HL-60 (cell line): ENCODE measurements around the gene PSMD8.
"Not testable (repeated sequence)": the region's sequence is repeated elsewhere in the genome, so short reads cannot be mapped to it uniquely, and the experiment has no call there.

Experiments
- DNase-seq, 2 experiments: peaks; one replicate each; pipeline ENCODE4 v3.0.0-alpha.2; 2010 to 2020; ENCODE audit warnings: low read depth in 1 of 2, low spot score in 1 of 2
- H3K27ac ChIP-seq: fragments of 250-450 bp; sonication (Bioruptor Pico); replicated peaks from 2 replicates; pipeline ENCODE4 v1.5.1; 2020; ENCODE audit warnings: mild to moderate bottlenecking, moderate library complexity
- H3K27me3 ChIP-seq: fragments of 250-450 bp; sonication (Bioruptor Pico); 2 replicates; pipeline ENCODE4 v1.5.1; 2021; ENCODE audit warnings: mild to moderate bottlenecking, moderate library complexity; ENCODE audit not compliant: insufficient read depth, poor library complexity, severe bottlenecking
- H3K4me3 ChIP-seq: replicated peaks from 2 replicates; pipeline ENCODE4 v1.5.1; 2011; ENCODE audit warnings: mild to moderate bottlenecking, control low read depth, low read length; ENCODE audit not compliant: insufficient read depth
- GABPA ChIP-seq: IDR thresholded peaks from 2 replicates; pipeline ENCODE4 v1.6.1; 2012; ENCODE audit warnings: low read depth
- POLR2AphosphoS5 ChIP-seq: IDR thresholded peaks from 2 replicates; pipeline ENCODE4 v1.6.1; 2012; ENCODE audit warnings: low read depth
- SPI1 ChIP-seq: IDR thresholded peaks from 2 replicates; pipeline ENCODE4 v1.6.1; 2012; ENCODE audit warnings: low read depth, mild to moderate bottlenecking, borderline replicate concordance
- TF ChIP-seq, protein P1 (sequence below): IDR thresholded peaks from 2 replicates; pipeline ENCODE4 v1.6.1; 2012; ENCODE audit warnings: low read depth; ENCODE audit not compliant: insufficient replicate concordance
- TF ChIP-seq, protein P2 (sequence below): IDR thresholded peaks from one replicate; pipeline ENCODE4 v1.5.1; 2011; ENCODE audit warnings: low read length, control low read depth, inconsistent platforms; ENCODE audit not compliant: insufficient read depth

The PSMD8 gene

GRCh38 chr19:38362076-38362945 is 12.1 kb upstream of the PSMD8 start:
- peak in 1 of 2 experiments; percentile 25 for DNase-seq

DNA sequence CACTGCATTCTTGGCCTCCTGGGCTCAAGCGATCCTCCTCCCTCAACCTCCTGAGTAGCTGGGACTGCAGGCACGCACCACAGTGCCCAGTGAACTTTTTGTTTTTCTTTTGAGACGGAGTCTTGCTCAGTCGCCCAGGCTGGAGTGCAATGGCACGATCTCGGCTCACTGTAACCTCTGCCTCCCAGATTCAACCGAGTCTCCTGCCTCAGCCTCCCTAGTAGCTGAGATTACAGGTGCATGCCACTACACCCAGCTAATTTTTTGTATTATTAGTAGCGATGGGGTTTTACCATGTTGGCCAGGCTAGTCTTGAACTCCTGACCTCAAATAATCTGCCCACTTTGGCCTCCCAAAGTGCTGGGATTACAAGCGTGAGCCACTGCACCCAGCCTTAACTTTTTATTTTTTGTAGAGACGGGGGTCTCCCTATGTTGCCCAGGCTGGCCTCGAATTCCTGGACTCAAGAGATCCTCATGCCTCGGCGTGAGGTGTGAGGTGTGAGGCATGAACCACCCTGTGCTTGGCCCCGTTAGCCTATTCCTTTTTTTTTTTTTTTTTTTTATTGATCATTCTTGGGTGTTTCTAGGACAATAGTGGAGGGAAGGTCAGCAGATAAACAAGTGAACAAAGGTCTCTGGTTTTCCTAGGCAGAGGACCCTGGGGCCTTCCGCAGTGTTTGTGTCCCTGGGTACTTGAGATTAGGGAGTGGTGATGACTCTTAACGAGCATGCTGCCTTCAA is 11.3 kb upstream of the PSMD8 start:
- H3K4me3 ChIP-seq, H3K27ac ChIP-seq, DNase-seq: not testable (repeated sequence)
- peaks cover 26% of the 10 kb centered on the region for H3K27me3 ChIP-seq

More at GRCh38 chr19:38362076-38362945, 12.1 kb upstream of the PSMD8 start:
- no peak overlapping the region for H3K27ac ChIP-seq
- H3K4me3 ChIP-seq: peak overlapping the region; percentile 55
- H3K27me3 ChIP-seq: peaks cover 29% of the 10 kb centered on the region
- TF ChIP-seq, protein P1, sequence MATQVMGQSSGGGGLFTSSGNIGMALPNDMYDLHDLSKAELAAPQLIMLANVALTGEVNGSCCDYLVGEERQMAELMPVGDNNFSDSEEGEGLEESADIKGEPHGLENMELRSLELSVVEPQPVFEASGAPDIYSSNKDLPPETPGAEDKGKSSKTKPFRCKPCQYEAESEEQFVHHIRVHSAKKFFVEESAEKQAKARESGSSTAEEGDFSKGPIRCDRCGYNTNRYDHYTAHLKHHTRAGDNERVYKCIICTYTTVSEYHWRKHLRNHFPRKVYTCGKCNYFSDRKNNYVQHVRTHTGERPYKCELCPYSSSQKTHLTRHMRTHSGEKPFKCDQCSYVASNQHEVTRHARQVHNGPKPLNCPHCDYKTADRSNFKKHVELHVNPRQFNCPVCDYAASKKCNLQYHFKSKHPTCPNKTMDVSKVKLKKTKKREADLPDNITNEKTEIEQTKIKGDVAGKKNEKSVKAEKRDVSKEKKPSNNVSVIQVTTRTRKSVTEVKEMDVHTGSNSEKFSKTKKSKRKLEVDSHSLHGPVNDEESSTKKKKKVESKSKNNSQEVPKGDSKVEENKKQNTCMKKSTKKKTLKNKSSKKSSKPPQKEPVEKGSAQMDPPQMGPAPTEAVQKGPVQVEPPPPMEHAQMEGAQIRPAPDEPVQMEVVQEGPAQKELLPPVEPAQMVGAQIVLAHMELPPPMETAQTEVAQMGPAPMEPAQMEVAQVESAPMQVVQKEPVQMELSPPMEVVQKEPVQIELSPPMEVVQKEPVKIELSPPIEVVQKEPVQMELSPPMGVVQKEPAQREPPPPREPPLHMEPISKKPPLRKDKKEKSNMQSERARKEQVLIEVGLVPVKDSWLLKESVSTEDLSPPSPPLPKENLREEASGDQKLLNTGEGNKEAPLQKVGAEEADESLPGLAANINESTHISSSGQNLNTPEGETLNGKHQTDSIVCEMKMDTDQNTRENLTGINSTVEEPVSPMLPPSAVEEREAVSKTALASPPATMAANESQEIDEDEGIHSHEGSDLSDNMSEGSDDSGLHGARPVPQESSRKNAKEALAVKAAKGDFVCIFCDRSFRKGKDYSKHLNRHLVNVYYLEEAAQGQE: no peak
- TF ChIP-seq POLR2AphosphoS5: no peak
- TF ChIP-seq, protein P2, sequence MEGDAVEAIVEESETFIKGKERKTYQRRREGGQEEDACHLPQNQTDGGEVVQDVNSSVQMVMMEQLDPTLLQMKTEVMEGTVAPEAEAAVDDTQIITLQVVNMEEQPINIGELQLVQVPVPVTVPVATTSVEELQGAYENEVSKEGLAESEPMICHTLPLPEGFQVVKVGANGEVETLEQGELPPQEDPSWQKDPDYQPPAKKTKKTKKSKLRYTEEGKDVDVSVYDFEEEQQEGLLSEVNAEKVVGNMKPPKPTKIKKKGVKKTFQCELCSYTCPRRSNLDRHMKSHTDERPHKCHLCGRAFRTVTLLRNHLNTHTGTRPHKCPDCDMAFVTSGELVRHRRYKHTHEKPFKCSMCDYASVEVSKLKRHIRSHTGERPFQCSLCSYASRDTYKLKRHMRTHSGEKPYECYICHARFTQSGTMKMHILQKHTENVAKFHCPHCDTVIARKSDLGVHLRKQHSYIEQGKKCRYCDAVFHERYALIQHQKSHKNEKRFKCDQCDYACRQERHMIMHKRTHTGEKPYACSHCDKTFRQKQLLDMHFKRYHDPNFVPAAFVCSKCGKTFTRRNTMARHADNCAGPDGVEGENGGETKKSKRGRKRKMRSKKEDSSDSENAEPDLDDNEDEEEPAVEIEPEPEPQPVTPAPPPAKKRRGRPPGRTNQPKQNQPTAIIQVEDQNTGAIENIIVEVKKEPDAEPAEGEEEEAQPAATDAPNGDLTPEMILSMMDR: no peak
- TF ChIP-seq SPI1: no peak
- no peak for TF ChIP-seq GABPA

- H3K4me3 ChIP-seq: no peak overlapping the region
- peaks cover 3% of the 10 kb centered on the region for H3K27me3 ChIP-seq
- no peak for TF ChIP-seq GABPA
- TF ChIP-seq POLR2AphosphoS5: no peak
- TF ChIP-seq, protein P1: no peak
- no peak for TF ChIP-seq SPI1
- TF ChIP-seq, protein P2: no peak
- DNase-seq: no peak
- no peak overlapping the region for H3K27ac ChIP-seq
Observed at GRCh38 chr19:38367041-38367440, 7.3 kb upstream of the PSMD8 start.

DNA sequence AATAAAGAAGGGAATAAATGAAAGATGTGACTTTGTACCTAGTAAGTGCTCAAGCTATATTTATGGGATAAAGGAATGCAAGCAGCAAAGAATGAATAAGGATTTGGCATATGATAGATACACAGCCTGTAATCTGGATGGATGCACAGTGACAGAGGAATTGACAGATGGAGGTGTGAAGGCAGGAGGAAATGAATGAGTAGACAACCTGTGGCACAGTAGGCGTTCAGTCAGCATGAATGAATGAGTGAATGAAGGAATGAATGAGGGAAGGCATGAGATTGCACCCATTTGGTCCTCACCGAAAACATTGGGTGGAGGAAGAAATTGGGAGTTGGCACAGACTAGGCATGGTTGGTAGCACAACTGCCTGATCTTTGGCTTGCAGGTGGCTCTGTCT is 4.8 kb upstream of the PSMD8 start:
- no peaks in the 10 kb centered on the region for H3K27me3 ChIP-seq
- H3K27ac ChIP-seq: no peak overlapping the region
- no peak for DNase-seq
- no peak overlapping the region for H3K4me3 ChIP-seq
- TF ChIP-seq, protein P2: no peak
- TF ChIP-seq SPI1 (no peak), GABPA (no peak), POLR2AphosphoS5 (no peak)
- TF ChIP-seq, protein P1: no peak
